Measurements from ENCODE around the gene SH3GL3. TPM values are rescaled to one million over a fixed set of nuclear protein-coding genes. Genes with fewer than 3 reads are reported as not detected.

SH3GL3 gene
- total and polyA plus RNA-seq, 10 donors = 0.06 TPM; not detected in 9

DNA sequence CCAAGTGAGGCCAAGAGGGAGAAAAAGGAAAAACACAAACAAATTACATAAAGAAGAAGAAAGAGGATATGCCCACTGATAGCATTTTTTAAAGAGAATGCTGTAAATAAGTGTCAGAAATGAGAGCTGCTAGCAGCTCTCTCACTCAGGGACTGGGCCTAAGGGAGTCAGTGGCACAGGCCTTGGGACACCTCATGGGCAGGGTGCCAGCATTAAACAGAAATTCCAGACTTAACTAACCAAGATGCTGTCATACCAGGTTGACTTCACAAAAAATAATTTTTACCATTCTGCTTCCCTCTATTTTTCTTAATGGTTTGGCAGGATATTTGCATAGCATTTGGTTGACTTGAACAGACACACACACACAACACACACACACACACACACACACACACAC is 114.5 kb downstream of the SH3GL3 start:
- peaks cover 0 to 12% (median 0%) of the 10 kb centered on the region in 7 donors for H3K27me3 ChIP-seq (replicated peaks in 1 of 7)
- H3K36me3 ChIP-seq = no peaks in the 10 kb centered on the region
- peaks cover 0 to 3% (median 0%) of the 10 kb centered on the region in 6 donors for H3K4me1 ChIP-seq
- TF ChIP-seq POLR2A (IDR thresholded peaks at IDR 0.05) (no peak), POLR2AphosphoS5 (IDR thresholded peaks at IDR 0.05) (no peak)
- TF ChIP-seq, protein P1, sequence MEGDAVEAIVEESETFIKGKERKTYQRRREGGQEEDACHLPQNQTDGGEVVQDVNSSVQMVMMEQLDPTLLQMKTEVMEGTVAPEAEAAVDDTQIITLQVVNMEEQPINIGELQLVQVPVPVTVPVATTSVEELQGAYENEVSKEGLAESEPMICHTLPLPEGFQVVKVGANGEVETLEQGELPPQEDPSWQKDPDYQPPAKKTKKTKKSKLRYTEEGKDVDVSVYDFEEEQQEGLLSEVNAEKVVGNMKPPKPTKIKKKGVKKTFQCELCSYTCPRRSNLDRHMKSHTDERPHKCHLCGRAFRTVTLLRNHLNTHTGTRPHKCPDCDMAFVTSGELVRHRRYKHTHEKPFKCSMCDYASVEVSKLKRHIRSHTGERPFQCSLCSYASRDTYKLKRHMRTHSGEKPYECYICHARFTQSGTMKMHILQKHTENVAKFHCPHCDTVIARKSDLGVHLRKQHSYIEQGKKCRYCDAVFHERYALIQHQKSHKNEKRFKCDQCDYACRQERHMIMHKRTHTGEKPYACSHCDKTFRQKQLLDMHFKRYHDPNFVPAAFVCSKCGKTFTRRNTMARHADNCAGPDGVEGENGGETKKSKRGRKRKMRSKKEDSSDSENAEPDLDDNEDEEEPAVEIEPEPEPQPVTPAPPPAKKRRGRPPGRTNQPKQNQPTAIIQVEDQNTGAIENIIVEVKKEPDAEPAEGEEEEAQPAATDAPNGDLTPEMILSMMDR (IDR thresholded peaks at IDR 0.05 in 8 of 11, conservative IDR thresholded peaks at IDR 0.05 in 3 of 11) = no peak
- no peak overlapping the region for H3K4me3 ChIP-seq
- DNase-seq = no peak
- intact Hi-C loops (cut with DNase I; ENCODE audit: low total_unique reads) = loop anchor here (10.0 kb wide), 1 partner anchor 473 kb away; no protein-coding TSS in a partner anchor
- H3K9me3 ChIP-seq = no peaks in the 10 kb centered on the region
- no peak overlapping the region for H3K27ac ChIP-seq

DNA sequence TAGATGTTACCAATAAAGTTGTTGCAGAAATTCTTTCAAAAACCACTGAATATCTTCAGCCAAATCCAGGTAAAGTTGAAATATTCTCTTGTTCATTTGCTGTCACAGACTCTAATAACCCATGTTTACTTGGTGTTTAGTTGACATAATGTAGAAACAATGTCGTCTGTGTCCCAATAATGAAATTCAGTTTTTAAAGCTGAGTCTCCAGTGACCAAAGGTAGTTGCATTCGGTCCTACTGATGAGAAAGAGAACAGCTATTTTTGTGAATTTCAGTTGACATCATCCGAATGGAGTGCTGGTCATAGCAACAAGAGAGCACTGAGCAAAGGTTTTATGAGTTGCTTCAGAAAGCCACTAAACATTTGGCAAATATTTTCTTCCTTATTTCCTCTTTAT is 118.0 kb downstream of the SH3GL3 start:
- intact Hi-C loops (cut with DNase I; ENCODE audit: low total_unique reads) = loop anchor here (10.0 kb wide), 1 partner anchor 470 kb away; no protein-coding TSS in a partner anchor

DNA sequence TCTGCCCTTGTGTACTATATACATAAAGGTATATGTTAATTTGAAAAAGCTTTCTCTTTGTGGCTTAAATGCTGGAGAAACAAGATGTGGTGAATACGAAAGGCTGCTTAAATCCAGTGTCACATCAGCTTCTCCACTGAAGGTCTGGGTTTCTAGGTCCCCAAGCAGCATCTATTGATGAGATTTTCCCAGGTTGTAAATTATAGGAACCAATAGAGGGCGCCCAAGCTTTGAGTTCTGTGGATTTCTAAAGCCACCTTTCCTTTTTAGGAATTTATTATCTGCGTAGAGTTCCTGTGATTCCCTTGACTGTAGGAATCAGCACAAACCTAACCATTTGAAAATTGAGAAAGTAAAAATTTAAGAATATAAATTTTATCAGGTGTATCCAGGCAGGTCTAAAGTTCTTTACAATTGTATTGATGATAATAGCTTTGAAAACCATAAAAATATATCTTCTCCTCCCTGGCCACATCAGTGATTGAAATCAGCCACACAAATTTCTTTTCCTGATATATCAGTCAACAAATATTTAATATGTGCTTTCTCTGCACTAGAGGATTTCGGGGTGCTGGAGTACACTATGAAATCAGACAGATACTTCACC is 118.5 kb downstream of the SH3GL3 start:
- intact Hi-C loops (cut with DNase I; ENCODE audit: low total_unique reads) = loop anchor here (10.0 kb wide), 1 partner anchor 469 kb away; no protein-coding TSS in a partner anchor
- no peaks in the 10 kb centered on the region for H3K4me1 ChIP-seq

More for the DNA sequence above, 118.0 kb downstream of the SH3GL3 start:
- TF ChIP-seq POLR2A (IDR thresholded peaks at IDR 0.05) = no peak
- TF ChIP-seq, protein P1 (IDR thresholded peaks at IDR 0.05 in 8 of 11, conservative IDR thresholded peaks at IDR 0.05 in 3 of 11) = no peak
- TF ChIP-seq POLR2AphosphoS5 (IDR thresholded peaks at IDR 0.05) = no peak
- H3K36me3 ChIP-seq = no peaks in the 10 kb centered on the region
- 58 to 79% (median 71%) methylated on average over 3 of the region's 3 CpGs for WGBS, 5 donors
- DNase-seq = no peak
- no peaks in the 10 kb centered on the region for H3K4me1 ChIP-seq
- no peak overlapping the region for H3K27ac ChIP-seq
- no peaks in the 10 kb centered on the region for H3K9me3 ChIP-seq
- H3K27me3 ChIP-seq (replicated peaks in 1 of 7) = peaks cover 0 to 4% (median 0%) of the 10 kb centered on the region in 7 donors
- H3K4me3 ChIP-seq = no peak overlapping the region

DNA sequence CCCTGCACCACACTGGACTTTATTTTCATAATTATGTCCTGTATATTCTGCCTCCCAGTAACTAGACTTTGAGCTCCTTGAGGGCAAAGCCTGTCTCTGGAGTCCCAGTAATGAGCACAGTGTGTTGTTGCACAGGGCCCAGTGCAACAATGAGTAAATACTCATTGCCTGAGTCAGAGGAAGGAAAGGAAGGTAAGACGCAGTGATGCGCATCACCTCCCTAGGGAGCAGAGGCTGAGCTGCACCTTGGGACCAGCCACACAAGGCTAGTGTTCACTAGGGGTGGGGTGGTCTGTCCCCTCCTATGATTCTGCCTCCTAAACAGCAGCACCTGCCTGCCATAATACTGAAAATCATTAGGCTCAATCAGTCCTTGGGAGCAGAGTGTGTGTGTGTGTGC is 120.2 kb downstream of the SH3GL3 start:
- no peak overlapping the region for H3K4me3 ChIP-seq
- H3K27ac ChIP-seq = no peak overlapping the region
- TF ChIP-seq POLR2AphosphoS5 (IDR thresholded peaks at IDR 0.05) (no peak), POLR2A (IDR thresholded peaks at IDR 0.05) (no peak)
- TF ChIP-seq, protein P1 (IDR thresholded peaks at IDR 0.05 in 8 of 11, conservative IDR thresholded peaks at IDR 0.05 in 3 of 11) = no peak
- intact Hi-C loops (cut with DNase I; ENCODE audit: low total_unique reads) = loop anchor here (10.0 kb wide), 1 partner anchor 467 kb away; no protein-coding TSS in a partner anchor
- H3K9me3 ChIP-seq = no peaks in the 10 kb centered on the region
- H3K36me3 ChIP-seq = no peaks in the 10 kb centered on the region
- H3K27me3 ChIP-seq (replicated peaks in 1 of 7) = peaks cover 0 to 11% (median 0%) of the 10 kb centered on the region in 7 donors
- H3K4me1 ChIP-seq = no peaks in the 10 kb centered on the region
- 39 to 80% (median 71%) methylated on average over 1 to 2 of the region's 2 CpGs for WGBS, 5 donors
- no peak for DNase-seq

More for the DNA sequence above, 118.5 kb downstream of the SH3GL3 start:
- Histone ChIP-seq H3K9me3 (no peaks in the 10 kb centered on the region), H3K27ac (no peak overlapping the region), H3K4me3 (no peak overlapping the region), H3K27me3 (replicated peaks in 1 of 7) (peaks cover 0 to 4% (median 0%) of the 10 kb centered on the region in 7 donors), H3K36me3 (no peaks in the 10 kb centered on the region)
- no peak for DNase-seq
- TF ChIP-seq POLR2A (IDR thresholded peaks at IDR 0.05) = no peak
- TF ChIP-seq, protein P1 (IDR thresholded peaks at IDR 0.05 in 8 of 11, conservative IDR thresholded peaks at IDR 0.05 in 3 of 11) = peak in 7 of 11 experiments; percentile 9 to 40 (median 21)
- 25 to 40% (median 33%) methylated on average over 4 of the region's 4 CpGs for WGBS, 5 donors
